GM20000 (cell line): ENCODE results near the gene SECTM1.

Experiments used
- DNase-seq: peaks from one replicate; pipeline ENCODE4 v3.0.0; 2012; ENCODE audit warnings: low spot score
- CTCF ChIP-seq: IDR thresholded peaks from 2 replicates; pipeline ENCODE4 v1.5.1; 2012; ENCODE audit warnings: mild to moderate bottlenecking, control low read depth; ENCODE audit errors: extremely low read depth, missing control alignments

The SECTM1 gene

GRCh38 chr17:82314727-82315605 lies 18.6 kb downstream of the SECTM1 start:
- no peak for DNase-seq
- TF ChIP-seq CTCF: no peak

- no peak for TF ChIP-seq CTCF
- DNase-seq: no peak
Measured at GRCh38 chr17:82314012-82314726, 19.4 kb downstream of the SECTM1 start.

- DNase-seq: no peak
- TF ChIP-seq CTCF: no peak
Measured at GRCh38 chr17:82313195-82314011, 20.2 kb downstream of the SECTM1 start.

- no peak for DNase-seq
- TF ChIP-seq CTCF: no peak
Measured at GRCh38 chr17:82311971-82312370, 21.6 kb downstream of the SECTM1 start.

GRCh38 chr17:82310877-82311276 lies 22.7 kb downstream of the SECTM1 start:
- no peak for DNase-seq
- no peak for TF ChIP-seq CTCF

GRCh38 chr17:82309656-82310570 lies 23.7 kb downstream of the SECTM1 start:
- TF ChIP-seq CTCF: no peak
- DNase-seq: no peak
